ENCODE measurements around the gene ABCC9.
"Not testable (repeated sequence)": the region's sequence is repeated elsewhere in the genome, so short reads cannot be mapped to it uniquely, and the experiment has no call there.

Gene ABCC9

GRCh38 chr12:21788089-21788983, 152.9 kb downstream of the ABCC9 start:
- no peaks in the 10 kb centered on the region for H3K4me1 ChIP-seq (ENCODE audit: control insufficient read depth in 2 of 2, insufficient read depth in 2 of 2, low read length in 2 of 2)
- H3K27ac ChIP-seq (ENCODE audit: low read depth in 2 of 2, low read length in 2 of 2) = no peak overlapping the region
- H3K36me3 ChIP-seq (ENCODE audit: control insufficient read depth in 2 of 2, insufficient read depth in 2 of 2, low read length in 2 of 2) = no peaks in the 10 kb centered on the region
- no peaks in the 10 kb centered on the region for H3K9me3 ChIP-seq (ENCODE audit: control insufficient read depth in 2 of 2, low read length in 2 of 2)
- no peak overlapping the region for H3K9ac ChIP-seq (ENCODE audit: low read depth in 1 of 2, low read length in 2 of 2)
- H3K27me3 ChIP-seq (ENCODE audit: control insufficient read depth in 2 of 2, insufficient read depth in 2 of 2, low read length in 2 of 2) = no peaks in the 10 kb centered on the region
- no peak overlapping the region for H3K4me3 ChIP-seq (ENCODE audit: low read length in 2 of 2)

DNA sequence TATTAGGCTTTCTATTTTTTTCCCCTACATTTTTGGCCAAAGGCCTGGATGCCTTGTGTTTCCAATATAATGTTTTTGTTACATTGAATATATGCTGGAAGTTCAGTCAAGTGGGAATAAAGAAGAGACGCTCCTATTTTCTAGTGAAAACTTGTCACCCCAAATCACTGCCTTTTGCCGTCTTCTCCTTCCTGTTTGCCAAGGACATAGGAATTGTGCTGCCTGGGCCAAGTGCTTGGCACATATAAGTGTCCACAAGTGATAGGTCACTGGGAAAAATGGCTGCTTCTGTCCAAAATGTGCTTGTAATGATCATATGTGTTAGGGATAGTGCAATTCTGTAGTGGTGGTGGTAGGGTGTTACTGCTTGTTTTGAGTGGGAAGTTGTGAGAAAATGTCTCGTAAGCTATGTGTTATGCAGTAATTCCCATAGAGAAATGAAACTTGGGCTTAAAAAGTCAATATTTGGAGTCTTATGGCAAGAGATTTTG, 155.1 kb downstream of the ABCC9 start:
- Histone ChIP-seq H3K27me3 (ENCODE audit: control insufficient read depth in 2 of 2, insufficient read depth in 2 of 2, low read length in 2 of 2) (no peaks in the 10 kb centered on the region), H3K9me3 (ENCODE audit: control insufficient read depth in 2 of 2, low read length in 2 of 2) (no peaks in the 10 kb centered on the region), H3K4me3 (ENCODE audit: low read length in 2 of 2) (no peak overlapping the region), H3K4me1 (ENCODE audit: control insufficient read depth in 2 of 2, insufficient read depth in 2 of 2, low read length in 2 of 2) (no peaks in the 10 kb centered on the region), H3K27ac (ENCODE audit: low read depth in 2 of 2, low read length in 2 of 2) (no peak overlapping the region), H3K9ac (ENCODE audit: low read depth in 1 of 2, low read length in 2 of 2) (no peak overlapping the region), H3K36me3 (ENCODE audit: control insufficient read depth in 2 of 2, insufficient read depth in 2 of 2, low read length in 2 of 2) (no peaks in the 10 kb centered on the region)

DNA sequence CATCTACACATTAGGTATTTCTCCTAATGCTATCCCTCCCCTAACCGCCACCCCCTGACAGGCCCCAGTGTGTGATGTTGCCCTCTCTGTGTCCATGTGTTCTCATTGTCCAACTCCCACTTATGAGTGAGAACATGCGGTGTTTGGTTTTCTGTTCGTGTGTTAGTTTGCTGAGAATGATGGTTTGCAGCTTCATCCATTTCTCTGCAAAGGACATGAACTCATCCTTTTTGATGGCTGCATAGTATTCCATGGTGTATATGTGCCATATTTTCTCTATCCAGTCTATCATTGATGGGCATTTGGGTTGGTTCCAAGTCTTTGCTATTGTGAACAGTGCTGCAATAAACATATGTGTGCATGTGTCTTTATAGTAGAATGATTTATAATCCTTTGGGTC, 158.5 kb downstream of the ABCC9 start:
- H3K9ac ChIP-seq (ENCODE audit: low read depth in 1 of 2, low read length in 2 of 2); H3K27me3 ChIP-seq (ENCODE audit: control insufficient read depth in 2 of 2, insufficient read depth in 2 of 2, low read length in 2 of 2); H3K4me3 ChIP-seq (ENCODE audit: low read length in 2 of 2): not testable (repeated sequence)

GRCh38 chr12:21780786-21781185, 160.4 kb downstream of the ABCC9 start:
- no peaks in the 10 kb centered on the region for H3K9me3 ChIP-seq (ENCODE audit: control insufficient read depth in 2 of 2, low read length in 2 of 2)
- no peak overlapping the region for H3K9ac ChIP-seq (ENCODE audit: low read depth in 1 of 2, low read length in 2 of 2)
- no peak overlapping the region for H3K27ac ChIP-seq (ENCODE audit: low read depth in 2 of 2, low read length in 2 of 2)
- no peaks in the 10 kb centered on the region for H3K4me1 ChIP-seq (ENCODE audit: control insufficient read depth in 2 of 2, insufficient read depth in 2 of 2, low read length in 2 of 2)
- H3K27me3 ChIP-seq (ENCODE audit: control insufficient read depth in 2 of 2, insufficient read depth in 2 of 2, low read length in 2 of 2) = no peaks in the 10 kb centered on the region
- no peak overlapping the region for H3K4me3 ChIP-seq (ENCODE audit: low read length in 2 of 2)
- H3K36me3 ChIP-seq (ENCODE audit: control insufficient read depth in 2 of 2, insufficient read depth in 2 of 2, low read length in 2 of 2) = no peaks in the 10 kb centered on the region

More for the DNA sequence above, 158.5 kb downstream of the ABCC9 start:
- not testable (repeated sequence) for H3K27ac ChIP-seq (ENCODE audit: low read depth in 2 of 2, low read length in 2 of 2); H3K4me1 ChIP-seq (ENCODE audit: control insufficient read depth in 2 of 2, insufficient read depth in 2 of 2, low read length in 2 of 2); H3K9me3 ChIP-seq (ENCODE audit: control insufficient read depth in 2 of 2, low read length in 2 of 2); H3K36me3 ChIP-seq (ENCODE audit: control insufficient read depth in 2 of 2, insufficient read depth in 2 of 2, low read length in 2 of 2)

- no peaks in the 10 kb centered on the region for H3K9me3 ChIP-seq (ENCODE audit: control insufficient read depth in 2 of 2, low read length in 2 of 2)
- H3K27me3 ChIP-seq (ENCODE audit: control insufficient read depth in 2 of 2, insufficient read depth in 2 of 2, low read length in 2 of 2) = no peaks in the 10 kb centered on the region
- H3K27ac ChIP-seq (ENCODE audit: low read depth in 2 of 2, low read length in 2 of 2) = no peak overlapping the region
- no peak overlapping the region for H3K4me3 ChIP-seq (ENCODE audit: low read length in 2 of 2)
- no peaks in the 10 kb centered on the region for H3K4me1 ChIP-seq (ENCODE audit: control insufficient read depth in 2 of 2, insufficient read depth in 2 of 2, low read length in 2 of 2)
- no peak overlapping the region for H3K9ac ChIP-seq (ENCODE audit: low read depth in 1 of 2, low read length in 2 of 2)
- H3K36me3 ChIP-seq (ENCODE audit: control insufficient read depth in 2 of 2, insufficient read depth in 2 of 2, low read length in 2 of 2) = no peaks in the 10 kb centered on the region
These were observed 165.1 kb downstream of the ABCC9 start for GRCh38 chr12:21776175-21776574.

- Histone ChIP-seq H3K4me1 (ENCODE audit: control insufficient read depth in 2 of 2, insufficient read depth in 2 of 2, low read length in 2 of 2) (no peaks in the 10 kb centered on the region), H3K4me3 (ENCODE audit: low read length in 2 of 2) (peak overlapping the region; percentile 46 to 53), H3K9ac (ENCODE audit: low read depth in 1 of 2, low read length in 2 of 2) (no peak overlapping the region), H3K27me3 (ENCODE audit: control insufficient read depth in 2 of 2, insufficient read depth in 2 of 2, low read length in 2 of 2) (no peaks in the 10 kb centered on the region), H3K9me3 (ENCODE audit: control insufficient read depth in 2 of 2, low read length in 2 of 2) (no peaks in the 10 kb centered on the region), H3K27ac (ENCODE audit: low read depth in 2 of 2, low read length in 2 of 2) (peak overlapping the region in 1 of 2 donors; percentile 33), H3K36me3 (ENCODE audit: control insufficient read depth in 2 of 2, insufficient read depth in 2 of 2, low read length in 2 of 2) (no peaks in the 10 kb centered on the region)
These were observed 165.9 kb downstream of the ABCC9 start for GRCh38 chr12:21775133-21775820.

DNA sequence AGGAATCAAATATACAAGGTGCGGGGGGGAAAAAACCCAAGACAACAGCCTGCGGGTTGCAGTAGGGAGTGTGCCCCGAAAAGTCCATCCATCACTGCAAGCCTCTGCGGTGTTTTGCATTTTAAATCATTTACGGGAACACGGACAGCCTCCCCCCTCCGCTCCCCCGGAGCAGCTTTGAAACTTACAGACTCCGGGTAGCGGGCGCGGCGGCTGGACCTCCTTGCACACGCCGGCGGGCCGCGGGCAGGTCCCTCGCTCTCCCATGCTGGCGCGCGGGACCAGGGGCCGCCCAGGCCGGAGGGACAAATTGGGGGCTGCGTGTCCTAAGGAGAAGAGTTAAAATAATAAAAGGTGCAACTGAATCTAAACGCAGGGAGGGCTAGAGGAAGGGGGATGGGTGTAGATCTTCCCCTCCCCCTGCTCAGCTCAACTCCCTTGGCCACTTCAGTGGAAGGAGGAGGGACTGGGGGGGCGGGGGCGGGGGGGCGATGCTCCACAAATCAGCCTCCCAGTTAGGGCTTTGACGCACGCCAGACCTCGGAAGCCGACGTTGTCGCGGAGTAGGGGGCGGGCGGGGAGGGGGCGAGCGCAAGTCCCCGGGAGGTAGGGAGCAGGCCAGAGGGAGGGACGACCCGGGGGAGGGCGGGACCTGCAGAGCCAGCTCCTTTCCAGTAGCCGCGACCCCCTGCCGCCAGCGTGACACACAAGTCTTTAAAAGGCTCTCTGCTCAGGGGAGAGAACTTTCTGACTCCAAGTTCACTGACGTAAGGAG, 166.7 kb downstream of the ABCC9 start, which contains the start of gene KCNJ8:
KCNJ8 (minus strand) TSS at position 349 of the 775 bp plus-strand sequence. CDS start 1,090 bp downstream, outside the sequence.
- Histone ChIP-seq H3K4me3 (ENCODE audit: low read length in 2 of 2) (peak within 1 kb of the TSS; percentile 53 to 56), H3K27ac (ENCODE audit: low read depth in 2 of 2, low read length in 2 of 2) (peak within 1 kb of the TSS in 1 of 2 donors; percentile 33), H3K27me3 (ENCODE audit: control insufficient read depth in 2 of 2, insufficient read depth in 2 of 2, low read length in 2 of 2) (no peaks in the 10 kb centered on the region)

GRCh38 chr12:21773806-21774205, 167.4 kb downstream of the ABCC9 start:
- no peaks in the 10 kb centered on the region for H3K36me3 ChIP-seq (ENCODE audit: control insufficient read depth in 2 of 2, insufficient read depth in 2 of 2, low read length in 2 of 2)
- no peaks in the 10 kb centered on the region for H3K27me3 ChIP-seq (ENCODE audit: control insufficient read depth in 2 of 2, insufficient read depth in 2 of 2, low read length in 2 of 2)
- no peaks in the 10 kb centered on the region for H3K4me1 ChIP-seq (ENCODE audit: control insufficient read depth in 2 of 2, insufficient read depth in 2 of 2, low read length in 2 of 2)
- H3K9ac ChIP-seq (ENCODE audit: low read depth in 1 of 2, low read length in 2 of 2) = no peak overlapping the region
- peak overlapping the region in 1 of 2 donors; percentile 32 for H3K4me3 ChIP-seq (ENCODE audit: low read length in 2 of 2)
- no peaks in the 10 kb centered on the region for H3K9me3 ChIP-seq (ENCODE audit: control insufficient read depth in 2 of 2, low read length in 2 of 2)
- no peak overlapping the region for H3K27ac ChIP-seq (ENCODE audit: low read depth in 2 of 2, low read length in 2 of 2)

More for the DNA sequence above, 166.7 kb downstream of the ABCC9 start, which contains the start of gene KCNJ8:
- H3K4me1 ChIP-seq (ENCODE audit: control insufficient read depth in 2 of 2, insufficient read depth in 2 of 2, low read length in 2 of 2) = no peaks in the 10 kb centered on the region
- no peaks in the 10 kb centered on the region for H3K9me3 ChIP-seq (ENCODE audit: control insufficient read depth in 2 of 2, low read length in 2 of 2)
- H3K9ac ChIP-seq (ENCODE audit: low read depth in 1 of 2, low read length in 2 of 2) = no peak within 1 kb of the TSS
- no peaks in the 10 kb centered on the region for H3K36me3 ChIP-seq (ENCODE audit: control insufficient read depth in 2 of 2, insufficient read depth in 2 of 2, low read length in 2 of 2)

DNA sequence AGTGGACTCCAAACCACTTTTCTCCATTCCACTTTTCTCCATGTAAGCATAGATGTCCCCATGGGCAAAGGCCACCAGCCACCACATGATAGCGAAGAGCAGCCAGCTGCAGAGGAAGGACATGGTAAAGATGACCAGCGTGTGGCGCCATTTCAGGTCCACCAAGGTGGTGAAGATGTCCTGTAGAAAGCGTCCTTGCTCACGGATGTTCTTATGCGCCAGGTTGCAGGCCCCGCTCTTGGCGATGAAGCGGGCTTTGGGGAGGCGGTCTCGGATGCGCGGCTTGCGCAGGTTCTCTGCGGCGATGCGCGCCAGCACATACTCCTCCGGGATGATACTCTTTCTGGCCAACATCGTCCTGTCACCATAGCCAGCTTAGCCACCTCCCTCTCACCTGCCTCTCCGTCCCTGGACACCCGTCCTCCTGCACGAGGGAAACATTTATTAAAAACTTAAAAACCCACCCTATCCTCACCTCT, 167.9 kb downstream of the ABCC9 start:
- H3K27ac ChIP-seq (ENCODE audit: low read depth in 2 of 2, low read length in 2 of 2) = peak overlapping the region in 1 of 2 donors; percentile 14
- no peaks in the 10 kb centered on the region for H3K4me1 ChIP-seq (ENCODE audit: control insufficient read depth in 2 of 2, insufficient read depth in 2 of 2, low read length in 2 of 2)
- H3K4me3 ChIP-seq (ENCODE audit: low read length in 2 of 2) = peak overlapping the region in 1 of 2 donors; percentile 32
- H3K36me3 ChIP-seq (ENCODE audit: control insufficient read depth in 2 of 2, insufficient read depth in 2 of 2, low read length in 2 of 2) = no peaks in the 10 kb centered on the region
- no peaks in the 10 kb centered on the region for H3K27me3 ChIP-seq (ENCODE audit: control insufficient read depth in 2 of 2, insufficient read depth in 2 of 2, low read length in 2 of 2)
- no peaks in the 10 kb centered on the region for H3K9me3 ChIP-seq (ENCODE audit: control insufficient read depth in 2 of 2, low read length in 2 of 2)
- H3K9ac ChIP-seq (ENCODE audit: low read depth in 1 of 2, low read length in 2 of 2) = no peak overlapping the region
